Measurements from ENCODE around the gene SNAPIN. TPM values are rescaled to one million over a fixed set of nuclear protein-coding genes. Genes with fewer than 3 reads are reported as not detected.
A peak's percentile ranks its signal among the peaks of the same experiment; 100 is the strongest.

The SNAPIN gene
- total RNA-seq, 4 donors from 2014 or later = 47.8 to 71.9 (median 63.3) TPM

- Histone ChIP-seq H3K9me3 (no peaks in the 10 kb centered on the region), H3K27ac (replicated peaks in 1 of 4) (peak overlapping the region; percentile 98 to 100 (median 98)), H3K4me3 (peak overlapping the region; percentile 74 to 97 (median 87)), H3K36me3 (peaks cover 18 to 28% (median 22%) of the 10 kb centered on the region in 4 donors), H3K4me1 (peaks cover 46 to 64% (median 60%) of the 10 kb centered on the region in 4 donors), H3K27me3 (peaks cover 0 to 4% (median 0%) of the 10 kb centered on the region in 4 donors)
- TF ChIP-seq POLR2AphosphoS5 (IDR thresholded peaks at IDR 0.05) (no peak), POLR2A (IDR thresholded peaks at IDR 0.05; ENCODE audit: low read depth) (no peak), CTCF (IDR thresholded peaks at IDR 0.05) (no peak), EP300 (IDR thresholded peaks at IDR 0.05) (no peak)
- intact Hi-C loops (cut with DNase I) = no loop called here
- 58% methylated on average over 14 of the region's 18 CpGs for WGBS
- DNase-seq (ENCODE audit: extremely low spot score) = no peak
Measured at GRCh38 chr1:153633161-153633753, 25.2 kb upstream of the SNAPIN start.

- no peaks in the 10 kb centered on the region for H3K9me3 ChIP-seq
- peak within 1 kb of the TSS; percentile 74 to 97 (median 87) for H3K4me3 ChIP-seq
- H3K27ac ChIP-seq (replicated peaks in 1 of 4) = peak within 1 kb of the TSS; percentile 98 to 100 (median 98)
- peaks cover 25 to 35% (median 29%) of the 10 kb centered on the region in 4 donors for H3K36me3 ChIP-seq
- 1% methylated on average over 25 of the region's 65 CpGs for WGBS
- peaks cover 49 to 63% (median 59%) of the 10 kb centered on the region in 4 donors for H3K4me1 ChIP-seq
- peaks cover 0 to 4% (median 0%) of the 10 kb centered on the region in 4 donors for H3K27me3 ChIP-seq
- DNase-seq (ENCODE audit: extremely low spot score) = peak; percentile 99
- intact Hi-C loops (cut with DNase I) = no loop called here
- TF ChIP-seq EP300 (IDR thresholded peaks at IDR 0.05) (no peak), POLR2A (IDR thresholded peaks at IDR 0.05; ENCODE audit: low read depth) (peak; percentile 31), CTCF (IDR thresholded peaks at IDR 0.05) (peak in 1 of 3 experiments; percentile 14), POLR2AphosphoS5 (IDR thresholded peaks at IDR 0.05) (peak; percentile 95 to 98)
Measured at GRCh38 chr1:153633754-153634665, 24.5 kb upstream of the SNAPIN start, which contains the start of gene CHTOP. CHTOP (plus strand) TSS chr1:153634066; CDS start chr1:153636589, 2,523 bp downstream.

GRCh38 chr1:153635872-153636271 is 22.6 kb upstream of the SNAPIN start:
- TF ChIP-seq POLR2AphosphoS5 (IDR thresholded peaks at IDR 0.05) = no peak
- no peak for TF ChIP-seq CTCF (IDR thresholded peaks at IDR 0.05)
- TF ChIP-seq EP300 (IDR thresholded peaks at IDR 0.05) = no peak
- TF ChIP-seq POLR2A (IDR thresholded peaks at IDR 0.05; ENCODE audit: low read depth) = no peak
- WGBS = 83% methylated on average over 7 of the region's 7 CpGs
- Histone ChIP-seq H3K36me3 (peaks cover 43 to 54% (median 48%) of the 10 kb centered on the region in 4 donors), H3K4me3 (peak overlapping the region; percentile 74 to 97 (median 87)), H3K27me3 (peaks cover 0 to 4% (median 0%) of the 10 kb centered on the region in 4 donors), H3K4me1 (peaks cover 52 to 62% (median 57%) of the 10 kb centered on the region in 4 donors), H3K9me3 (no peaks in the 10 kb centered on the region), H3K27ac (replicated peaks in 1 of 4) (peak overlapping the region in 3 of 4 donors; percentile 98 to 100 (median 98))
- intact Hi-C loops (cut with DNase I) = no loop called here
- DNase-seq (ENCODE audit: extremely low spot score) = no peak

GRCh38 chr1:153636312-153636711 is 22.2 kb upstream of the SNAPIN start:
- DNase-seq (ENCODE audit: extremely low spot score) = no peak
- WGBS = 91% methylated on average over 9 of the region's 9 CpGs
- peaks cover 46 to 58% (median 52%) of the 10 kb centered on the region in 4 donors for H3K36me3 ChIP-seq

More at GRCh38 chr1:153636312-153636711, 22.2 kb upstream of the SNAPIN start:
- no peaks in the 10 kb centered on the region for H3K9me3 ChIP-seq
- no peak overlapping the region for H3K4me3 ChIP-seq
- intact Hi-C loops (cut with DNase I) = no loop called here
- TF ChIP-seq POLR2AphosphoS5 (IDR thresholded peaks at IDR 0.05) = no peak
- TF ChIP-seq CTCF (IDR thresholded peaks at IDR 0.05) = no peak
- no peak for TF ChIP-seq EP300 (IDR thresholded peaks at IDR 0.05)
- TF ChIP-seq POLR2A (IDR thresholded peaks at IDR 0.05; ENCODE audit: low read depth) = no peak
- peak overlapping the region in 2 of 4 donors; percentile 48 to 98 for H3K27ac ChIP-seq (replicated peaks in 1 of 4)
- H3K27me3 ChIP-seq = peaks cover 0 to 4% (median 0%) of the 10 kb centered on the region in 4 donors
- peaks cover 57 to 65% (median 60%) of the 10 kb centered on the region in 4 donors for H3K4me1 ChIP-seq
